ENCODE data around the gene OMG. TPM values are rescaled to one million over a fixed set of nuclear protein-coding genes. Genes with fewer than 3 reads are reported as not detected.

OMG gene
- total and polyA plus RNA-seq, 2 donors (not counting 1 experiment from before 2014, with no cell fraction given): 17.3 to 26.8 TPM

GRCh38 chr17:31251105-31251969 lies 45.7 kb downstream of the OMG start:
- DNase-seq (ENCODE audit: low read depth in 2 of 2): no peak
- Histone ChIP-seq H2AFZ (ENCODE audit: low read length) (no peak overlapping the region), H3K4me2 (ENCODE audit: extremely low read depth, insufficient read depth, low read length) (peak overlapping the region; percentile 5), H3K4me1 (ENCODE audit: control insufficient read depth, extremely low read depth, insufficient read depth, low read length) (peaks cover 17% of the 10 kb centered on the region), H3K36me3 (ENCODE audit: control insufficient read depth, insufficient read depth, low read length) (no peaks in the 10 kb centered on the region), H3K79me2 (ENCODE audit: control insufficient read depth, insufficient read depth, low read length) (no peaks in the 10 kb centered on the region), H4K20me1 (ENCODE audit: control insufficient read depth, extremely low read depth, insufficient read depth, low read length) (no peaks in the 10 kb centered on the region), H3K9ac (ENCODE audit: insufficient read depth, low read length) (no peak overlapping the region), H3K9me3 (ENCODE audit: control insufficient read depth, insufficient read depth, low read depth, low read length) (no peaks in the 10 kb centered on the region), H3K4me3 (replicated peaks in 1 of 4; ENCODE audit: control extremely low read depth in 1 of 4, insufficient read depth in 1 of 4, low read depth in 3 of 4, low read length in 4 of 4) (no peak overlapping the region), H3K27me3 (ENCODE audit: control insufficient read depth, insufficient read depth, low read length) (no peaks in the 10 kb centered on the region), H3K27ac (ENCODE audit: insufficient read depth, low read length) (peak overlapping the region; percentile 37)
- TF ChIP-seq CTCF (conservative IDR thresholded peaks at IDR 0.05 in 1 of 2, IDR thresholded peaks at IDR 0.05 in 1 of 2; ENCODE audit: low read depth in 1 of 2, low read length in 2 of 2) (no peak), EZH2 (IDR thresholded peaks at IDR 0.05; ENCODE audit: low read length, missing control alignments) (no peak)

- no peaks in the 10 kb centered on the region for H4K20me1 ChIP-seq (ENCODE audit: control insufficient read depth, extremely low read depth, insufficient read depth, low read length)
- H3K4me2 ChIP-seq (ENCODE audit: extremely low read depth, insufficient read depth, low read length): no peak overlapping the region
- H3K4me1 ChIP-seq (ENCODE audit: control insufficient read depth, extremely low read depth, insufficient read depth, low read length): peaks cover 17% of the 10 kb centered on the region
- H3K36me3 ChIP-seq (ENCODE audit: control insufficient read depth, insufficient read depth, low read length): peaks cover 3% of the 10 kb centered on the region
- peak overlapping the region; percentile 39 for H3K27ac ChIP-seq (ENCODE audit: insufficient read depth, low read length)
- H2AFZ ChIP-seq (ENCODE audit: low read length): no peak overlapping the region
- H3K9ac ChIP-seq (ENCODE audit: insufficient read depth, low read length): no peak overlapping the region
- no peaks in the 10 kb centered on the region for H3K9me3 ChIP-seq (ENCODE audit: control insufficient read depth, insufficient read depth, low read depth, low read length)
- DNase-seq (ENCODE audit: low read depth in 2 of 2): peak in 1 of 2 donors; percentile 6
- H3K79me2 ChIP-seq (ENCODE audit: control insufficient read depth, insufficient read depth, low read length): no peaks in the 10 kb centered on the region
- no peak overlapping the region for H3K4me3 ChIP-seq (replicated peaks in 1 of 4; ENCODE audit: control extremely low read depth in 1 of 4, insufficient read depth in 1 of 4, low read depth in 3 of 4, low read length in 4 of 4)
- TF ChIP-seq EZH2 (IDR thresholded peaks at IDR 0.05; ENCODE audit: low read length, missing control alignments) (no peak), CTCF (conservative IDR thresholded peaks at IDR 0.05 in 1 of 2, IDR thresholded peaks at IDR 0.05 in 1 of 2; ENCODE audit: low read depth in 1 of 2, low read length in 2 of 2) (no peak)
- H3K27me3 ChIP-seq (ENCODE audit: control insufficient read depth, insufficient read depth, low read length): no peaks in the 10 kb centered on the region
These were observed 46.8 kb downstream of the OMG start for GRCh38 chr17:31250229-31250628.

GRCh38 chr17:31249835-31250141 lies 47.3 kb downstream of the OMG start:
- Histone ChIP-seq H3K4me1 (ENCODE audit: control insufficient read depth, extremely low read depth, insufficient read depth, low read length) (peaks cover 17% of the 10 kb centered on the region), H3K9ac (ENCODE audit: insufficient read depth, low read length) (no peak overlapping the region), H3K79me2 (ENCODE audit: control insufficient read depth, insufficient read depth, low read length) (no peaks in the 10 kb centered on the region), H3K36me3 (ENCODE audit: control insufficient read depth, insufficient read depth, low read length) (peaks cover 3% of the 10 kb centered on the region), H3K4me3 (replicated peaks in 1 of 4; ENCODE audit: control extremely low read depth in 1 of 4, insufficient read depth in 1 of 4, low read depth in 3 of 4, low read length in 4 of 4) (no peak overlapping the region), H3K9me3 (ENCODE audit: control insufficient read depth, insufficient read depth, low read depth, low read length) (no peaks in the 10 kb centered on the region), H2AFZ (ENCODE audit: low read length) (no peak overlapping the region), H3K27me3 (ENCODE audit: control insufficient read depth, insufficient read depth, low read length) (no peaks in the 10 kb centered on the region), H3K4me2 (ENCODE audit: extremely low read depth, insufficient read depth, low read length) (no peak overlapping the region), H4K20me1 (ENCODE audit: control insufficient read depth, extremely low read depth, insufficient read depth, low read length) (no peaks in the 10 kb centered on the region), H3K27ac (ENCODE audit: insufficient read depth, low read length) (peak overlapping the region; percentile 39)
- no peak for DNase-seq (ENCODE audit: low read depth in 2 of 2)
- no peak for TF ChIP-seq CTCF (conservative IDR thresholded peaks at IDR 0.05 in 1 of 2, IDR thresholded peaks at IDR 0.05 in 1 of 2; ENCODE audit: low read depth in 1 of 2, low read length in 2 of 2)
- TF ChIP-seq EZH2 (IDR thresholded peaks at IDR 0.05; ENCODE audit: low read length, missing control alignments): no peak
